HepG2 (cell line): ENCODE data around the gene NRL. TPM values are rescaled to one million over a fixed set of nuclear protein-coding genes. Genes with fewer than 3 reads are reported as not detected.
A peak's percentile ranks its signal among the peaks of the same experiment; 100 is the strongest.

Source experiments
- ARID3A ChIP-seq: IDR thresholded peaks from 2 replicates; pipeline ENCODE4 v1.6.1; 2012; ENCODE audit warnings: low read depth, low read length, improper control_type of control experiment
- ATF1 ChIP-seq: IDR thresholded peaks from 2 replicates; pipeline ENCODE4 v1.6.1; 2016; ENCODE audit warnings: mild to moderate bottlenecking, control low read depth
- ATF2 ChIP-seq: sonication (generic); formaldehyde crosslinking; IDR thresholded peaks from 2 replicates; pipeline ENCODE4 v1.4.0; 2020; ENCODE audit warnings: missing genetic modification reagents
- CAMTA2 ChIP-seq: sonication (generic); formaldehyde crosslinking; IDR thresholded peaks from 2 replicates; pipeline ENCODE4 v1.4.0; 2020; ENCODE audit warnings: mild to moderate bottlenecking, missing genetic modification reagents, borderline replicate concordance
- CBX5 ChIP-seq: sonication (generic); formaldehyde crosslinking; IDR thresholded peaks from 2 replicates; pipeline ENCODE4 v1.4.0; 2020; ENCODE audit warnings: missing genetic modification reagents, borderline replicate concordance
- DBP ChIP-seq: sonication (generic); formaldehyde crosslinking; IDR thresholded peaks from 2 replicates; pipeline ENCODE4 v1.4.0; 2020; ENCODE audit warnings: missing genetic modification reagents; ENCODE audit errors: not compliant biosample characterization
- HMG20B ChIP-seq: conservative IDR thresholded peaks from 2 replicates; pipeline ENCODE4 v1.6.1; 2016; ENCODE audit warnings: missing genetic modification reagents, missing compliant biosample characterization
- LBX2 ChIP-seq: sonication (generic); formaldehyde crosslinking; IDR thresholded peaks from 2 replicates; pipeline ENCODE4 v1.5.0; 2020; ENCODE audit warnings: missing genetic modification reagents, mild to moderate bottlenecking, borderline replicate concordance
- MXI1 ChIP-seq: IDR thresholded peaks from 3 replicates; pipeline ENCODE4 v1.6.1; 2012; ENCODE audit warnings: low read depth, low read length, inconsistent platforms, borderline replicate concordance
- NFE2L1 ChIP-seq: sonication (generic); formaldehyde crosslinking; IDR thresholded peaks from 2 replicates; pipeline ENCODE4 v1.4.0; 2020; ENCODE audit warnings: missing genetic modification reagents, mild to moderate bottlenecking, borderline replicate concordance
- SMARCE1 ChIP-seq: fragments of 450-650 bp; IDR thresholded peaks from 2 replicates; pipeline ENCODE4 v1.6.1; 2017; ENCODE audit warnings: borderline replicate concordance
- SMYD3 ChIP-seq: sonication (generic); formaldehyde crosslinking; IDR thresholded peaks from 2 replicates; pipeline ENCODE4 v1.8.1; 2023; ENCODE audit warnings: mild to moderate bottlenecking, missing genetic modification reagents
- SRF ChIP-seq: IDR thresholded peaks from 2 replicates; pipeline ENCODE4 v1.6.1; 2011; ENCODE audit warnings: mild to moderate bottlenecking, low read depth, low read length, moderate library complexity
- SSRP1 ChIP-seq: IDR thresholded peaks from 2 replicates; pipeline ENCODE4 v1.6.1; 2016; ENCODE audit warnings: control low read depth
- THAP11 ChIP-seq: IDR thresholded peaks from 2 replicates; pipeline ENCODE4 v1.6.1; 2016; ENCODE audit warnings: missing biosample characterization, missing genetic modification reagents
- ZNF101 ChIP-seq: sonication (generic); formaldehyde crosslinking; IDR thresholded peaks from 2 replicates; pipeline ENCODE4 v1.4.0; 2020; ENCODE audit warnings: mild to moderate bottlenecking, low read depth, missing genetic modification reagents, borderline replicate concordance
- ZNF180 ChIP-seq: sonication (generic); formaldehyde crosslinking; IDR thresholded peaks from 2 replicates; pipeline ENCODE4 v1.4.0; 2020; ENCODE audit warnings: low read depth, missing genetic modification reagents, borderline replicate concordance
- ZNF280B ChIP-seq: sonication (generic); formaldehyde crosslinking; IDR thresholded peaks from 2 replicates; pipeline ENCODE4 v1.5.0; 2020; ENCODE audit warnings: missing genetic modification reagents, mild to moderate bottlenecking, borderline replicate concordance
- ZNF546 ChIP-seq: sonication (generic); formaldehyde crosslinking; conservative IDR thresholded peaks from 2 replicates; pipeline ENCODE4 v1.8.1; 2023; ENCODE audit warnings: mild to moderate bottlenecking, missing genetic modification reagents
- ZNF547 ChIP-seq: sonication (generic); formaldehyde crosslinking; IDR thresholded peaks from 2 replicates; pipeline ENCODE4 v1.5.1; 2020; ENCODE audit warnings: mild to moderate bottlenecking, missing genetic modification reagents
- ZNF562 ChIP-seq: sonication (generic); formaldehyde crosslinking; IDR thresholded peaks from 2 replicates; pipeline ENCODE4 v1.8.0; 2022; ENCODE audit warnings: missing genetic modification reagents, borderline replicate concordance
- ZNF616 ChIP-seq: sonication (generic); formaldehyde crosslinking; IDR thresholded peaks from 2 replicates; pipeline ENCODE4 v1.5.0; 2020; ENCODE audit warnings: low read depth, mild to moderate bottlenecking, missing genetic modification reagents
- ZNF761 ChIP-seq: sonication (generic); formaldehyde crosslinking; conservative IDR thresholded peaks from 2 replicates; pipeline ENCODE4 v1.4.0; 2020; ENCODE audit warnings: mild to moderate bottlenecking, missing genetic modification reagents
- ZNF788 ChIP-seq: sonication (generic); formaldehyde crosslinking; IDR thresholded peaks from 2 replicates; pipeline ENCODE4 v1.5.0; 2020; ENCODE audit warnings: mild to moderate bottlenecking, missing genetic modification reagents, borderline replicate concordance
- polyA plus RNA-seq, 8 experiments: library from polyadenylated mRNA; depleted of rRNA in 3 of 8; stranded (reverse) in 7 of 8; unstranded in 1 of 8; fragments of >200 nt; fragmentation: Illumina TruSeq in 4 of 8; extraction: Trizol in 4 of 8; gene quantifications; 2 replicates each; pipeline versions ENCODE4 v1.2.1 to v1.2.3, GENCODE V29; 2011 to 2016; ENCODE audit warnings: low read depth in 4 of 8, missing spikeins in 1 of 8, mixed read lengths in 1 of 8; ENCODE audit not compliant: insufficient read depth in 1 of 8
- total RNA-seq, 5 experiments: library from RNA; depleted of rRNA; stranded (reverse); fragments of >200 nt; fragmentation: Illumina TruSeq; extraction: Trizol; gene quantifications; 2 replicates each; pipeline ENCODE4 v1.2.3, GENCODE V29; 2016; ENCODE audit warnings: low read depth in 1 of 5

NRL gene
- total and polyA plus RNA-seq, 2 of the 13 experiments (the other 11 are each of a cell fraction or from before 2014, with no cell fraction given) = 2.5 to 4.7 TPM

GRCh38 chr14:24135834-24136683 lies 21.3 kb upstream of the NRL start, which contains the start of gene PSME1 (continued):
- TF ChIP-seq ZNF562 (CRISPR knock-in tag) (no peak), ZNF180 (no peak), ZNF547 (CRISPR knock-in tag) (peak; percentile 98), ATF1 (CRISPR knock-in tag) (no peak), MXI1 (peak; percentile 93; the same call in 2 of the 3 replicates), SMYD3 (CRISPR knock-in tag) (no peak), SMARCE1 (no peak), LBX2 (CRISPR knock-in tag) (peak; percentile 96), NFE2L1 (peak; percentile 79; the same call in 1 of the 2 replicates), DBP (CRISPR knock-in tag) (peak; percentile 70), CAMTA2 (CRISPR knock-in tag) (peak; percentile 94), ZNF101 (no peak), SSRP1 (CRISPR knock-in tag) (no peak), ZNF616 (CRISPR knock-in tag) (peak; percentile 91; the same call in 1 of the 2 replicates), ZNF546 (CRISPR knock-in tag) (peak; percentile 77), HMG20B (CRISPR knock-in tag) (peak; percentile 75), THAP11 (CRISPR knock-in tag) (peak; percentile 86), ZNF280B (CRISPR knock-in tag) (no peak), CBX5 (peak; percentile 84; the same call in 1 of the 2 replicates), ZNF788 (CRISPR knock-in tag) (peak; percentile 95), ATF2 (peak; percentile 73), ARID3A (no peak), ZNF761 (CRISPR knock-in tag) (no peak), SRF (no peak)
